HG03139 (cell line): ENCODE results near the gene SLC35D2.
"Not testable (repeated sequence)": the region's sequence is repeated elsewhere in the genome, so short reads cannot be mapped to it uniquely, and the experiment has no call there.

Source experiments
- ATAC-seq: cut with Tn5 transposase; IDR thresholded peaks from one replicate; pipeline ENCODE4 v1.9.1; 2021; ENCODE audit not compliant: unreplicated experiment

The SLC35D2 gene

GRCh38 chr9:96318921-96319565 lies 64.5 kb downstream of the SLC35D2 start:
- ATAC-seq, result no peak

- no peak for ATAC-seq
Measured at GRCh38 chr9:96317335-96317980, 66.1 kb downstream of the SLC35D2 start.

- ATAC-seq, result no peak
Measured at GRCh38 chr9:96309850-96310249, 73.7 kb downstream of the SLC35D2 start.

- ATAC-seq, result not testable (repeated sequence)
Measured at GRCh38 chr9:96306958-96307357, 76.6 kb downstream of the SLC35D2 start.

- ATAC-seq, result no peak
Measured at GRCh38 chr9:96305171-96305570, 78.3 kb downstream of the SLC35D2 start.

- ATAC-seq, result no peak
Measured at GRCh38 chr9:96304230-96304629, 79.3 kb downstream of the SLC35D2 start.

- ATAC-seq, result no peak
Measured at GRCh38 chr9:96302021-96302420, 81.5 kb downstream of the SLC35D2 start, which contains the start of gene HSD17B3. Gene HSD17B3 (minus strand): TSS chr9:96302176. CDS start chr9:96302104, 72 bp downstream.

- no peak for ATAC-seq
Measured at GRCh38 chr9:96299823-96300222, 83.7 kb downstream of the SLC35D2 start.

- ATAC-seq, result no peak
Measured at GRCh38 chr9:96294159-96294545, 89.4 kb downstream of the SLC35D2 start.

- ATAC-seq, result no peak
Measured at GRCh38 chr9:96293498-96294158, 89.9 kb downstream of the SLC35D2 start.

GRCh38 chr9:96289392-96289791 lies 94.1 kb downstream of the SLC35D2 start:
- ATAC-seq, result no peak

GRCh38 chr9:96281641-96282040 lies 101.9 kb downstream of the SLC35D2 start:
- ATAC-seq, result no peak

GRCh38 chr9:96279932-96280331 lies 103.6 kb downstream of the SLC35D2 start:
- no peak for ATAC-seq

- ATAC-seq, result no peak
Measured at GRCh38 chr9:96274939-96275338, 108.6 kb downstream of the SLC35D2 start.
